Trophoblast cell (in vitro differentiated cells and primary cell): Measurements from ENCODE around the gene TBCD.

ENCODE experiments used
- DNase-seq, 2 donors: peaks; one replicate each; pipeline ENCODE4 v3.0.0-alpha.2; 2016
- H2AFZ ChIP-seq: 2 replicates; pipeline ENCODE4 v1.6.1; 2013; ENCODE audit warnings: low read length, moderate library complexity, mild to moderate bottlenecking; ENCODE audit not compliant: insufficient read depth, poor library complexity
- H2AK5ac ChIP-seq: 2 replicates; pipeline ENCODE4 v1.6.1; 2013; ENCODE audit warnings: mild to moderate bottlenecking, low read length
- H2BK120ac ChIP-seq: 2 replicates; pipeline ENCODE4 v1.6.1; 2013; ENCODE audit warnings: low read length, mild to moderate bottlenecking, moderate library complexity; ENCODE audit not compliant: insufficient read depth, poor library complexity
- H2BK12ac ChIP-seq: 2 replicates; pipeline ENCODE4 v1.6.1; 2013; ENCODE audit warnings: mild to moderate bottlenecking, low read length, moderate library complexity
- H2BK5ac ChIP-seq: 2 replicates; pipeline ENCODE4 v1.6.1; 2013; ENCODE audit warnings: low read length, low read depth, moderate library complexity, mild to moderate bottlenecking; ENCODE audit not compliant: poor library complexity
- H3K14ac ChIP-seq: 2 replicates; pipeline ENCODE4 v1.6.1; 2013; ENCODE audit warnings: mild to moderate bottlenecking, low read length
- H3K18ac ChIP-seq: 2 replicates; pipeline ENCODE4 v1.6.1; 2013; ENCODE audit warnings: mild to moderate bottlenecking, low read length
- H3K23ac ChIP-seq: 2 replicates; pipeline ENCODE4 v1.6.1; 2013; ENCODE audit warnings: low read length
- H3K27ac ChIP-seq: 2 replicates; pipeline ENCODE4 v1.5.1; 2013; ENCODE audit warnings: low read depth, mild to moderate bottlenecking, inconsistent platforms, low read length, moderate library complexity
- H3K27me3 ChIP-seq: 2 replicates; pipeline ENCODE4 v1.6.1; 2013; ENCODE audit warnings: inconsistent platforms, mild to moderate bottlenecking, low read length, moderate library complexity; ENCODE audit not compliant: insufficient read depth
- H3K36me3 ChIP-seq, 2 experiments: 1 replicate in 1 of 2; 2 replicates in 1 of 2; pipeline ENCODE4 v1.6.1; 2013; ENCODE audit warnings: low read length in 2 of 2, mild to moderate bottlenecking in 2 of 2, moderate library complexity in 1 of 2; ENCODE audit not compliant: insufficient read depth in 2 of 2, control insufficient read depth in 1 of 2
- H3K4ac ChIP-seq: 2 replicates; pipeline ENCODE4 v1.6.1; 2013; ENCODE audit warnings: low read depth, mild to moderate bottlenecking, low read length, moderate library complexity
- H3K4me1 ChIP-seq, 2 experiments: 1 replicate in 1 of 2; 2 replicates in 1 of 2; pipeline ENCODE4 v1.6.1; 2013; ENCODE audit warnings: low read length in 2 of 2, mild to moderate bottlenecking in 2 of 2, moderate library complexity in 1 of 2; ENCODE audit not compliant: insufficient read depth in 2 of 2, control insufficient read depth in 1 of 2
- H3K4me2 ChIP-seq: 2 replicates; pipeline ENCODE4 v1.6.1; 2013; ENCODE audit warnings: inconsistent platforms, mild to moderate bottlenecking, low read length, moderate library complexity
- H3K4me3 ChIP-seq: 2 replicates; pipeline ENCODE4 v1.5.1; 2013; ENCODE audit warnings: mild to moderate bottlenecking, low read depth, low read length, inconsistent platforms
- H3K79me1 ChIP-seq: one replicate; pipeline ENCODE4 v1.6.1; 2013; ENCODE audit warnings: low read length
- H3K79me2 ChIP-seq: 2 replicates; pipeline ENCODE4 v1.6.1; 2013; ENCODE audit warnings: low read length, mild to moderate bottlenecking; ENCODE audit not compliant: control insufficient read depth, insufficient read depth, poor library complexity
- H3K9ac ChIP-seq: 2 replicates; pipeline ENCODE4 v1.6.1; 2013; ENCODE audit warnings: mild to moderate bottlenecking, low read length
- H3K9me3 ChIP-seq: 2 replicates; pipeline ENCODE4 v1.6.1; 2013; ENCODE audit warnings: low read depth, mild to moderate bottlenecking, control low read depth, inconsistent platforms, low read length; ENCODE audit not compliant: insufficient read depth
- H4K12ac ChIP-seq: 2 replicates; pipeline ENCODE4 v1.6.1; 2013; ENCODE audit warnings: low read depth, mild to moderate bottlenecking, low read length, moderate library complexity
- H4K8ac ChIP-seq: 2 replicates; pipeline ENCODE4 v1.6.1; 2013; ENCODE audit warnings: low read depth, mild to moderate bottlenecking, low read length, moderate library complexity
- H4K91ac ChIP-seq: one replicate; pipeline ENCODE4 v1.6.1; 2013; ENCODE audit warnings: low read depth, mild to moderate bottlenecking, low read length, moderate library complexity
- WGBS: extraction: QIAGEN DNeasy Blood & Tissue Kit; methylation state at CpG from one replicate; pipeline ENCODE4 v1.1.7; 2013; ENCODE audit warnings: missing lambda C conversion rate; ENCODE audit not compliant: insufficient read length, insufficient coverage; ENCODE audit errors: extremely low coverage; 5-methylcytosine and 5-hydroxymethylcytosine counted together

The TBCD gene

DNA sequence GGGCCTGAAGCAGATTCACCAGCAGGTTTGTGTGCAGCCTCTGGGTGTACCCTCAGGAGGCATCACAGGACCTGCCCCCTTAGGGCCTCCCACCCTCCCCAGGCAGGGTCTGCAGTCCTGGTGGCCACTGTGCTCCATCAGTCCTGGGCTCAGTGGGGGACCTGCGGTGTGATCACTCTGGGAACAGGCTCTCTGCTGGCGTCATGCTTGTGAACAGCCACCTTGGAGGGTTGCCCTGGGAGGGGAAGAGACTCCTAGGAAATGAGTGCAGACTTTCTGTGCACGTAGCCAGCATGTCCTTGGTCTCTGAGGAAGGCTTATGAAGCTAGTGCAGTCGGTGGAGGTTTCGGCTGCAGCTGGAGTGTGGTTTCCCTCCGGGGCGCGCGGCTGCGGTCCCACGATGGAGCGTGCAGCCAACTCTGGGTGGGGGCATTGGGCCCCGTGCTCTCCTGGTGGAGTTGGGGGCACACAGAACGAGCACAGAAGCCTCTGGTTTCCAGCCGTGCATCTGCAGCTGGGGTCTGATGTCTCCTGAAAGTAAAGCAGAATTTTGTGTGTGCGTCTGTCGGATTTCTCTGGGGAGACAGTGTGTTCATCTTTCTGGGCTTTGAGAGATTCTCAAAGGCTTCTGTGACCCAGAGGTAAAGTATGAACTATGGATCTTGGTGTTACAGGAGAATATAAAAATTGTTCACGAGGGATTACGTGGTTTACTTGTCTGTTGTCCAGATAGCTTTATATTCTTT, 156.1 kb downstream of the TBCD start:
- H3K4me1 ChIP-seq: no peaks in the 10 kb centered on the region
- H3K79me1 ChIP-seq: no peaks in the 10 kb centered on the region

GRCh38 chr17:82908543-82909160, 156.8 kb downstream of the TBCD start:
- no peak overlapping the region for H2BK5ac ChIP-seq
- no peak overlapping the region for H2AFZ ChIP-seq
- H3K27ac ChIP-seq: no peak overlapping the region
- no peak overlapping the region for H4K12ac ChIP-seq
- no peak for DNase-seq
- H3K27me3 ChIP-seq: no peaks in the 10 kb centered on the region
- H3K4me1 ChIP-seq: no peaks in the 10 kb centered on the region
- no peak overlapping the region for H4K91ac ChIP-seq
- no peak overlapping the region for H3K4me2 ChIP-seq
- H2BK12ac ChIP-seq: no peak overlapping the region
- H3K4ac ChIP-seq: no peak overlapping the region
- H4K8ac ChIP-seq: no peak overlapping the region
- no peak overlapping the region for H3K23ac ChIP-seq
- H3K9me3 ChIP-seq: no peaks in the 10 kb centered on the region
- no CpG with 5 or more reads among the region's 13 CpGs for WGBS
- H3K79me1 ChIP-seq: no peaks in the 10 kb centered on the region
- no peak overlapping the region for H2BK120ac ChIP-seq
- no peak overlapping the region for H3K18ac ChIP-seq
- no peaks in the 10 kb centered on the region for H3K79me2 ChIP-seq
- no peak overlapping the region for H2AK5ac ChIP-seq
- no peak overlapping the region for H3K9ac ChIP-seq
- H3K36me3 ChIP-seq: peaks cover 14% of the 10 kb centered on the region in 2 experiments
- H3K4me3 ChIP-seq: no peak overlapping the region
- H3K14ac ChIP-seq: no peak overlapping the region

More for the DNA sequence above, 156.1 kb downstream of the TBCD start:
- no peak overlapping the region for H2AK5ac ChIP-seq
- no peak overlapping the region for H3K18ac ChIP-seq
- no peak overlapping the region for H3K14ac ChIP-seq
- H2AFZ ChIP-seq: no peak overlapping the region
- H2BK12ac ChIP-seq: no peak overlapping the region
- no peak overlapping the region for H3K4ac ChIP-seq
- WGBS: no CpG with 5 or more reads among the region's 19 CpGs
- no peak overlapping the region for H3K4me2 ChIP-seq
- no peak overlapping the region for H4K12ac ChIP-seq
- H2BK5ac ChIP-seq: no peak overlapping the region
- no peak overlapping the region for H4K8ac ChIP-seq
- no peak for DNase-seq
- H3K4me3 ChIP-seq: no peak overlapping the region
- H3K27me3 ChIP-seq: no peaks in the 10 kb centered on the region
- no peak overlapping the region for H3K23ac ChIP-seq
- no peaks in the 10 kb centered on the region for H3K79me2 ChIP-seq
- no peak overlapping the region for H3K27ac ChIP-seq
- H3K36me3 ChIP-seq: peaks cover 8 to 13% of the 10 kb centered on the region in 2 experiments
- H3K9ac ChIP-seq: no peak overlapping the region
- no peaks in the 10 kb centered on the region for H3K9me3 ChIP-seq
- no peak overlapping the region for H2BK120ac ChIP-seq
- H4K91ac ChIP-seq: no peak overlapping the region

- no CpG with 5 or more reads among the region's 26 CpGs for WGBS
- Histone ChIP-seq H2AK5ac (no peak overlapping the region), H3K4me2 (no peak overlapping the region), H4K91ac (no peak overlapping the region), H2BK12ac (no peak overlapping the region), H4K12ac (no peak overlapping the region), H3K4me1 (no peaks in the 10 kb centered on the region), H3K9ac (no peak overlapping the region), H3K27ac (no peak overlapping the region), H2AFZ (no peak overlapping the region), H2BK5ac (no peak overlapping the region), H3K36me3 (peaks cover 15 to 18% of the 10 kb centered on the region in 2 experiments), H3K18ac (no peak overlapping the region), H3K27me3 (no peaks in the 10 kb centered on the region), H3K23ac (no peak overlapping the region), H3K4me3 (no peak overlapping the region), H3K14ac (no peak overlapping the region), H3K4ac (no peak overlapping the region), H4K8ac (no peak overlapping the region), H3K79me2 (no peaks in the 10 kb centered on the region), H3K9me3 (peaks cover 1% of the 10 kb centered on the region), H3K79me1 (no peaks in the 10 kb centered on the region), H2BK120ac (no peak overlapping the region)
- DNase-seq: peak in 1 of 2 donors; percentile 36
Measured at GRCh38 chr17:82909322-82909904, 157.5 kb downstream of the TBCD start.

DNA sequence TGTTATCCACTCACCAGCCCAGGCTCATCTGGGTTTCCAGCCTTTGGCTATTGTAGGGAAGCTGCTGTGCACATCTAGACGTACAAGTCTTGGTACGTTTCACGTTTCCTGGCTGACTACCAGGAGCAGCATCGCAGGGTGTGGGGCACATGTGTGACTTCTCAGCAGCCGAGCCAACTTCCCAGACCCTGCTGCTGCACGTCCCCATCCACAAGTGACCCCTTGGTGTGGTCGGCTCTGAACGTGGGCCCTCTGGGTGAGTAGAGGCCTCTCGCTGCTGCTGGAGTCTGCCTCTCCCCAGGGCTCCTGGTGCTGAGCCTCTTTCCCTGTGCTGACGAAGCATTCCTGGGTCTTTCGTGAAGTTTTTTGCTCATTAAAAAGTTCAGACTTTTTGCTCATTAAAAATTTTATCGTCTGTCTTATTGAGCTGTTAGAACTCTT, 158.2 kb downstream of the TBCD start:
- no peak overlapping the region for H3K4me3 ChIP-seq
- no peak overlapping the region for H2BK5ac ChIP-seq
- H4K8ac ChIP-seq: no peak overlapping the region
- H3K9me3 ChIP-seq: peaks cover 1% of the 10 kb centered on the region
- H2AFZ ChIP-seq: no peak overlapping the region
- peaks cover 15 to 16% of the 10 kb centered on the region in 2 experiments for H3K36me3 ChIP-seq
- no peak overlapping the region for H3K4me2 ChIP-seq
- no peaks in the 10 kb centered on the region for H3K79me2 ChIP-seq
- no peak overlapping the region for H4K12ac ChIP-seq
- H2BK120ac ChIP-seq: no peak overlapping the region
- H2BK12ac ChIP-seq: no peak overlapping the region
- WGBS: no CpG with 5 or more reads among the region's 12 CpGs
- DNase-seq: no peak
- no peak overlapping the region for H2AK5ac ChIP-seq
- no peak overlapping the region for H3K14ac ChIP-seq
- H3K27ac ChIP-seq: no peak overlapping the region
- H3K27me3 ChIP-seq: no peaks in the 10 kb centered on the region
- no peaks in the 10 kb centered on the region for H3K4me1 ChIP-seq
- H4K91ac ChIP-seq: no peak overlapping the region
- H3K79me1 ChIP-seq: no peaks in the 10 kb centered on the region
- H3K18ac ChIP-seq: no peak overlapping the region
- no peak overlapping the region for H3K23ac ChIP-seq
- H3K4ac ChIP-seq: no peak overlapping the region
- H3K9ac ChIP-seq: no peak overlapping the region
